ENCODE results near the gene ITPR2.
A peak's percentile ranks its signal among the peaks of the same experiment; 100 is the strongest.

The ITPR2 gene

DNA sequence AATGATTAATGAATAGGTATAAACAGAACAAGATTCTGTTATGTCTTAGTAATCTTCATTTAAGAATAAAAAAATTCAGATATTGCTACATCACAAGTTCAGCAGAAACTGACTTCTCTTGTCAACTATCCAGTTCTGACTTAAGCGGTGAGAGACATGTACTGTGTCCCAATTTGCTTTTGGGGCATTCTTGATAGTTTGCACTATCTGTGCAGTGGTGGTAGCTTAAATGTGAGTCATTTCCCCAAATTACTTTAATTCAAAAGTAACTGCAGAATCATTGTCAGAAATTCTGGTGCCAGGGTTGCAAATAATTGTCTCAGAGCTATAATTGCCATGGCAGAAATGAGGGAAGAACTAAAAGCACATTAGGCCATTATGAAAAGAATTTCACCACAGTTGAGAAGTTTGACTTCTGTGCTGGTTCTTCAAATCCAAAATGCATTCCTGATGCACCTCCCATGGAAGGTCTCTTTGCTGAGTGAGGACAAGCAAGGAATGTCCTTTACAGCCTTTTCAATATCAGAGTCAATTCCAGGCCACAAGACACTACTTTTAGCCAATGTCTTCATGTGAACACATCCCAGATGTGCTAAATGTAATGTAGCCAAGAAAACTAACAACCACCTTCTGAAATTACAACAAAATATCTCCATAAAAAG lies 332.9 kb downstream of the ITPR2 start:
- no peak for DNase-seq

GRCh38 chr12:26496170-26496569 lies 336.8 kb downstream of the ITPR2 start:
- no peak for DNase-seq

GRCh38 chr12:26493656-26494055 lies 339.3 kb downstream of the ITPR2 start:
- no peak for DNase-seq

- DNase-seq: no peak
These were observed 340.6 kb downstream of the ITPR2 start for GRCh38 chr12:26492406-26492805.

DNA sequence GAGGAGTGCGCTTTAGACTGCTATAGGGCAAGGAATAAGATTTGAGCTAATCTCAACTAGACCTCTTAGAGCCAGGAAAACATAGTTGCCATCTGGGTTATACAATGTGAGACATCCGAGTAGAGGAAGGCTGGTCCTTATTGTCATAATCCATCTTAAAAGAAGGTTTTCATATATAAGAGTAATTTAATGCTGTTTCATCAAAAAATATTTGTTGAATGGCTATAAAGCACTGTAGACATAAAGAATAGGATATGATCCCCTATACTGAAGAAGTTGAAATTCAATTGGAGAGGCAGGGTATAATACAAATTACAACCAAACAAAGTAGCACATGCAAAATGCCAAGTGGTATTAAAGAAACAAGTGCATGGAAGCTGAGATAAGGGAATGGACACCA lies 343.1 kb downstream of the ITPR2 start:
- DNase-seq: no peak

DNA sequence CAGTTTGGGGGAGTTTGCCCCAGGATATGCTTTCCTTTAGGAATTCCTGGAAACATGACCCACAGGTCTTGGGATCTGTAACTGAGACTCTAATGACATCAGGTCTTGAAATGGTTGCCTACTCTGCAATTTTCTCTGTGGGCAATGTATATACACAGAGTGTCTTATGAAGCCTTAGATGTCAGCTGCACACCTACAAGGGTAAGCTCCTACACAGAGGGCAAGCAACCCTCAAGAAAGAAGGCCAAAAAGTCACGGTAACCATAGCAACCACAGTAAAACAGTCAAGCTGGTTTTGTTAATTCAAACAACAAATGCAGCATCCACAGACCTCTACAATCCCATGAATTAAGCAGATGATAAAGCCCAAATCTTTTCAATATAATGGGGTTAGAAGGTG lies 344.6 kb downstream of the ITPR2 start:
- DNase-seq: no peak

GRCh38 chr12:26473291-26473690 lies 359.7 kb downstream of the ITPR2 start:
- no peak for DNase-seq

GRCh38 chr12:26471560-26471959 lies 361.4 kb downstream of the ITPR2 start:
- DNase-seq: no peak

GRCh38 chr12:26469421-26470180 lies 363.4 kb downstream of the ITPR2 start:
- no peak for DNase-seq

DNA sequence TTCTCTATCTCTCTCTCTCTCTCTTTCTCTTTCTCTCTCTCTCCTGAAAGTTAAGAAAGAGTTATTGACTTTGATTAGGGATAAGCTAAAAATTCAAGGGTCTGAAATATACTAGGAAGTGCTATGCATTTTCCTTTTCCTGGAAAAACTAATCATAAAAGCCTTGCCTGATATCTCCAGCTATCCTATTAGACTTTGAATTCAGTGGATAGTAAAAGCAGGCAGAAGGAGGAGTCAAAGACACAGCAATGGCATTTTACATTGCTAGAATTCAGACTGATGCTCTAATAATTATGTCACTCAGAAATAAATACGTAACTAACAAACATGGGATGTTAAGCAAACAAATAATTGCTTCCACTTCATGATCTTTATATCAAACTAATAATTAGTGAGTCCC lies 365.6 kb downstream of the ITPR2 start:
- DNase-seq: no peak

DNA sequence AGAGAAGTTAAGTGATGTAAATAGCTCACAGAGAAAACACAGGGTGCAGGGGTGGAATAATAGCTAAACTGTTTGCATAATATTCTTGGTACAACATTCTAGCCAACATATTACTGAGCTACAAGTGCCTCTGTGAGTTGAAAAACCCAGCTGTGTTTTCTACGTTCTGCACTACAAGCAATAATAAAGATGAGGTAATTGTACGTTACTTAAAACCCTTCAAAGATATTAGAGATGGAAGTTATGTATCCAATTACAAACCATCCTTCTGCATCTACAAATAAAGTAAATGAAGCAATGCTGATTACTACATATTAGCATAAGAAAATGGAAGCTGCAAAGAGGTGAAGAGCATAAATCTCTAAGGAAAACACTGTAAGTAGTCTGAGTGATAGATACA lies 366.3 kb downstream of the ITPR2 start:
- DNase-seq: no peak

GRCh38 chr12:26465419-26466097 lies 367.4 kb downstream of the ITPR2 start:
- DNase-seq: no peak

GRCh38 chr12:26461776-26462175 lies 371.2 kb downstream of the ITPR2 start:
- no peak for DNase-seq

DNA sequence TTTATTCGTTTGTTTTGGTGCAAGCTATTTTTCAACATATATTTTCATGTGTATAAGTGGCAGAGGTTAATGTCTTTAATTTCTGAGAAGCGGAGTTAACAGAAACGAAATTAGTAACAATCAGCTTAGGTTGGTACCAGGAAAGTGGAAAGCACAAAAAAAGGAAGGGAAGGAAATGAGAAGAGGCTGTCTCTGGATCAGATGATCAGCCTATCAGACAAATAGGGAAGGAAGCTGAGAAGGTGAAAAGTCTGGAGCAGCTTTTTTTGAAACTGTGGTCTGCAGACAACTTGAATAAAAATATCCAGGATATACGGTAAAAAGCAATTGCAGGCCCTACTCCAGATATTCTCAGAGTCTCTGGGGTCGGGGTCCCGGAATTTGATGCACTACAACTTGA lies 372.6 kb downstream of the ITPR2 start:
- no peak for DNase-seq

GRCh38 chr12:26455936-26456574 lies 376.9 kb downstream of the ITPR2 start:
- DNase-seq: no peak

DNA sequence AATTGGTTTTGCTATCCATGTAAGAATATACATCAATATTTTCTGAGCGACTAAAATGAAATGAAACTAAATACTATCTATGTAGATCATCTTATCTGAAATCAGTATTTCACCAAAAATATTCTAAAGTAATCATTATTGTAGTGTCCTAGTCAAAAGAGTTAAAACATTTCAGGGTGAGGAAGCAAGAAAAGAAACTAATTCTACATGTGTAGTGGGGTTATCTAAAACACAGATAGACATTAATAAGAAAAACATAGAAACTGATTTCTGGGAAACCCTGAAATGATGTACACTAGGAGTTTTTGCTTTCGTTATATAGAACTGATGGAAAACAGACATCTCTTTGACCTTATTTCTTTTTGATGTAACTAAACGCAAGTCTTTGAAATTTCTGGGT lies 379.7 kb downstream of the ITPR2 start:
- DNase-seq: no peak

DNA sequence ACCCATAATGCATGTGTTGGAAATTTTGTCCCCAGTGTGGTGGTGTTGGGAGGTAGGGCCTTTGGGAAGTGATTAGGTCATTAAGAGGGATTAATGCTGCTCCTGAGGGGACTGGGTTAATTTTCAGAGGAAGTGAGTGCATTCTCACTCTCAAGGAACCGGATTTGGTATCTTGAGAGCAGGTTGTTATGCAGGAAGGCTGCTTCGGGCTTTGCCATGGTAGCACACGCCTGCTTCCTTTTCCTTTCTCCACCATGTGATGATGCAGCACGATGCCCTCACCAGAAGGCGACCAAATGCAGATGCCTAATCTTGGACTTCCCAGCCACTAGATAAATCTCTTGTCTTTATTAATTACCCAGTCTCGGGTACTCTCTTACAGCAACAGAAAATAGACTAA lies 380.5 kb downstream of the ITPR2 start:
- DNase-seq: no peak

GRCh38 chr12:26451763-26452162 lies 381.2 kb downstream of the ITPR2 start:
- no peak for DNase-seq

DNA sequence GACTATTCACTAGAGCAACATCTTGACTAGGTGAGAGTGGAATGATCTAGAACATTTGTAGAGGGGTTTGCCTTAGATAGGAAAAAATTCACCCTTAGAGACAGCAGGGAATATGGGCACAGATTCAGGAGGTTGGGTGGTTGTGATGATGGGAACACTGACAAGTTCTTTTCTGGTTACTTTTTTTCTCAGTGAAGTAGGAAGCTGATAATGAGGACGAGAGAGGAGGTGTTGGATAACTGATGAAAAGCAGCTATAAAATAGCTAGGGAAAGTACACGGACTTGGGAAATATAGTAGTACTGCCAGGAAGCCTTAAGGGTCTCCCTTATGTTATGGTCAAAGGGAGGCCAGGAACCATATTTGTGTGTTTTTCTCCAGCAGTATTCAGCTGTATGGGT lies 387.1 kb downstream of the ITPR2 start:
- no peak for DNase-seq

GRCh38 chr12:26443309-26443708 lies 389.7 kb downstream of the ITPR2 start:
- no peak for DNase-seq

- no peak for DNase-seq
These were observed 391.6 kb downstream of the ITPR2 start for GRCh38 chr12:26441434-26441833.

DNA sequence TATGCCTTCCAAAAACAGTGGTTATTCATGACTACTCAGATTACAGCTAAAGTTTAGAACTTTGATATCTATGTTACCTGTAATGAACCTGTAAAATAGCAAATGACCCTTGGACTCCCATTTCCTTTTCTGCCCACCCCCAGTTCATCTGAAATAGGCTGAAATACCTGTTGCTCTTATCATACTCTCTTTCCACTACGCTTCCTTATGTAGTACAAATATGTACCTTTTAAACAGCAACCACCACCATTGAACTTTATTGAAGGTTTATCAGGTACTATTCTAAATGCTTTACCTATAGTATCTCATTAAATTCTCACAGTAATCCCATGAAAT lies 398.0 kb downstream of the ITPR2 start:
- no peak for DNase-seq

DNA sequence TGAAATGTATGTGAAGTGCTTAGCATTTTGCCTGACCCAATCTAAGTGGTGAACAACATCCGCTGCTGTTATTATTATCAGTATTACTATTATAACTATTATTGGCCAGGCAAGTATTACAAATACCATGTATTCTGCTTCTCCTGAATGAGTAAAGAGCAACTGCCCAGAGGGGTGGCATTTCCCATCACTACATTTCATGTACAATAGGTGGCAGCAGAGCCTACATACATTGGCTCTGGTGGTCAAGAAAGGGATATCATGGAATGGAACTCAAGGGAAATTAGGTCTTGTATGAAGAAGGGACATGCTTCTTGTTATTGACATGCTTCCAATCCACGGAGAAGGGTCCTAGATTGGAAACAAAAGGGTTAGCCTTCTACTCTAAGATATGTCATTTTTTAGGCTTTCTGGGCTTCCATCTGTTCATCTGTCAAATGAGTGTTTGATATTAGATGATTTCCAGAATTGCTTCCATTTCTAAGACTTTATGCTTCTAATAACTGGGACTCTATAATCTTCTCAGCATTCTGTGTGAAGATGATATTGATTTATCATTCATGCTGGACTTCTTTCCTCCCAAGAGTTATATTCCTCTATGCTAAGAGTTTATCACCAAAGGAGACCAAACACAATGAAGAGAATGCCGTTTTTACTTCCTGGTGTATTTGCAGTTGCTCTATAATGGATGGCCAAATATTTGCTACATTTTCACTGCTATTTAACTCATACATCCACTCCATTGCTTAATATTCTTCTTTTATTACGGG lies 398.5 kb downstream of the ITPR2 start:
- peak; percentile 13 for DNase-seq
